HCT116 (cell line): Measurements from ENCODE around the gene TNNC1.

Experiments used
- CTCF ChIP-seq, 3 experiments: fragments of 200-600 bp in 1 of 3; sonication (generic) in 1 of 3; IDR thresholded peaks in 2 of 3; conservative IDR thresholded peaks in 1 of 3; 2 replicates each; pipeline ENCODE4 v1.5.1; 2012 to 2017; ENCODE audit warnings: low read depth in 2 of 3, low read length in 2 of 3, antibody characterized with exemption in 1 of 3, borderline replicate concordance in 1 of 3, control low read depth in 1 of 3, mild to moderate bottlenecking in 1 of 3, mixed read lengths in 1 of 3, mixed run types in 1 of 3, moderate library complexity in 1 of 3; ENCODE audit not compliant: insufficient read depth in 1 of 3
- EZH2 ChIP-seq: fragments of 200-600 bp; sonication (generic); IDR thresholded peaks from 2 replicates; pipeline ENCODE4 v1.6.1; 2017; ENCODE audit warnings: antibody characterized with exemption, mixed run types
- EZH2phosphoT487 ChIP-seq: fragments of 200-600 bp; IDR thresholded peaks from 2 replicates; pipeline ENCODE4 v1.6.1; 2018; ENCODE audit warnings: antibody characterized with exemption, borderline replicate concordance
- POLR2A ChIP-seq: IDR thresholded peaks from 2 replicates; pipeline ENCODE4 v1.7.0; 2011; ENCODE audit warnings: borderline replicate concordance; ENCODE audit not compliant: insufficient read depth, insufficient read length; ENCODE audit errors: extremely low read depth
- POLR2AphosphoS5 ChIP-seq: IDR thresholded peaks from 2 replicates; pipeline ENCODE4 v1.6.1; 2011; ENCODE audit warnings: mild to moderate bottlenecking, low read depth, low read length, moderate library complexity
- REST ChIP-seq: IDR thresholded peaks from 2 replicates; pipeline ENCODE4 v1.6.1; 2012; ENCODE audit warnings: low read depth
- SIN3A ChIP-seq: IDR thresholded peaks from 2 replicates; pipeline ENCODE4 v1.6.1; 2012; ENCODE audit warnings: low read depth
- SP1 ChIP-seq: IDR thresholded peaks from 2 replicates; pipeline ENCODE4 v1.6.1; 2012; ENCODE audit warnings: low read depth
- TCF7L2 ChIP-seq: IDR thresholded peaks from 2 replicates; pipeline ENCODE4 v1.7.0; 2011; ENCODE audit warnings: borderline replicate concordance, inconsistent platforms; ENCODE audit not compliant: insufficient read depth, insufficient read length; ENCODE audit errors: extremely low read depth
- YY1 ChIP-seq: IDR thresholded peaks from 2 replicates; pipeline ENCODE4 v1.6.1; 2011; ENCODE audit warnings: low read length, low read depth, moderate library complexity, mild to moderate bottlenecking; ENCODE audit not compliant: insufficient replicate concordance; ENCODE audit errors: extremely low read depth
- ZNF274 ChIP-seq: fragments of 200-500 bp; sonication (Bioruptor generic); IDR thresholded peaks from 2 replicates; pipeline ENCODE4 v1.6.1; 2014; ENCODE audit warnings: mild to moderate bottlenecking, low read depth, low read length, inconsistent platforms

GRCh38 chr3:52493232-52494017 is 39.6 kb upstream of the TNNC1 start:
- no peak for TF ChIP-seq CTCF (IDR thresholded peaks at IDR 0.05 in 2 of 3, conservative IDR thresholded peaks at IDR 0.05 in 1 of 3; ENCODE audit: borderline replicate concordance in 1 of 3, insufficient read depth in 1 of 3, low read depth in 2 of 3, low read length in 2 of 3)
- no peak for TF ChIP-seq POLR2A
- TF ChIP-seq YY1 = no peak
- no peak for TF ChIP-seq POLR2AphosphoS5
- no peak for TF ChIP-seq REST
- TF ChIP-seq SP1 = no peak
- TF ChIP-seq SIN3A = no peak
- TF ChIP-seq EZH2phosphoT487 = no peak
- TF ChIP-seq EZH2 = no peak
- no peak for TF ChIP-seq ZNF274
- no peak for TF ChIP-seq TCF7L2
